ENCODE results near the gene ANKRD44.

Gene ANKRD44

GRCh38 chr2:197286805-197287595, 23.6 kb downstream of the ANKRD44 start:
- TF ChIP-seq, protein P1, sequence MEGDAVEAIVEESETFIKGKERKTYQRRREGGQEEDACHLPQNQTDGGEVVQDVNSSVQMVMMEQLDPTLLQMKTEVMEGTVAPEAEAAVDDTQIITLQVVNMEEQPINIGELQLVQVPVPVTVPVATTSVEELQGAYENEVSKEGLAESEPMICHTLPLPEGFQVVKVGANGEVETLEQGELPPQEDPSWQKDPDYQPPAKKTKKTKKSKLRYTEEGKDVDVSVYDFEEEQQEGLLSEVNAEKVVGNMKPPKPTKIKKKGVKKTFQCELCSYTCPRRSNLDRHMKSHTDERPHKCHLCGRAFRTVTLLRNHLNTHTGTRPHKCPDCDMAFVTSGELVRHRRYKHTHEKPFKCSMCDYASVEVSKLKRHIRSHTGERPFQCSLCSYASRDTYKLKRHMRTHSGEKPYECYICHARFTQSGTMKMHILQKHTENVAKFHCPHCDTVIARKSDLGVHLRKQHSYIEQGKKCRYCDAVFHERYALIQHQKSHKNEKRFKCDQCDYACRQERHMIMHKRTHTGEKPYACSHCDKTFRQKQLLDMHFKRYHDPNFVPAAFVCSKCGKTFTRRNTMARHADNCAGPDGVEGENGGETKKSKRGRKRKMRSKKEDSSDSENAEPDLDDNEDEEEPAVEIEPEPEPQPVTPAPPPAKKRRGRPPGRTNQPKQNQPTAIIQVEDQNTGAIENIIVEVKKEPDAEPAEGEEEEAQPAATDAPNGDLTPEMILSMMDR (IDR thresholded peaks at IDR 0.05; ENCODE audit: low read depth, low read length), result no peak
- no peak overlapping the region for H3K4me3 ChIP-seq (ENCODE audit: low read depth, low read length)

DNA sequence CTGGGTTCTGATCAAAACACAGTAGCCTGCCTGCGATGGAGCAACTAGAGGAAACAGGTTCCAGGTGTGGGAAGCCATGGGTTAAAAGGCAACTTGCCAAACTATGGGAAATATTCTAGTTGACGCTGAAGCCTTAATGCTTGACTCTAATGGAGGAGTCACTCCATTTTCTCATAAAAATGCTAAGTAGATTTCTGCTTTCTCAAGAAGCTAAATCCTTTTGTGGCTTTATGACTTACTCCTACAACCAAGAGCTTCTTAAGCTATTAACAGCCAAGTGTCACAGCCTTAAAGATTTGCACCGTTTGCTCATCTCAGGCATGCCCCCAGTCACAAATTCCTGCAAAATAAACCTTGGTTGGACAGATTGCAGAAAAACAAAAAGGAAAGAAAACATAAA, 25.2 kb downstream of the ANKRD44 start:
- TF ChIP-seq, protein P1 (IDR thresholded peaks at IDR 0.05; ENCODE audit: low read depth, low read length), result no peak
- H3K4me3 ChIP-seq (ENCODE audit: low read depth, low read length), result no peak overlapping the region

GRCh38 chr2:197284956-197285355, 25.6 kb downstream of the ANKRD44 start:
- TF ChIP-seq, protein P1 (IDR thresholded peaks at IDR 0.05; ENCODE audit: low read depth, low read length), result no peak
- H3K4me3 ChIP-seq (ENCODE audit: low read depth, low read length), result no peak overlapping the region

- H3K4me3 ChIP-seq (ENCODE audit: low read depth, low read length), result no peak overlapping the region
- TF ChIP-seq, protein P1 (IDR thresholded peaks at IDR 0.05; ENCODE audit: low read depth, low read length), result no peak
Measured at GRCh38 chr2:197281421-197281820, 29.2 kb downstream of the ANKRD44 start.

DNA sequence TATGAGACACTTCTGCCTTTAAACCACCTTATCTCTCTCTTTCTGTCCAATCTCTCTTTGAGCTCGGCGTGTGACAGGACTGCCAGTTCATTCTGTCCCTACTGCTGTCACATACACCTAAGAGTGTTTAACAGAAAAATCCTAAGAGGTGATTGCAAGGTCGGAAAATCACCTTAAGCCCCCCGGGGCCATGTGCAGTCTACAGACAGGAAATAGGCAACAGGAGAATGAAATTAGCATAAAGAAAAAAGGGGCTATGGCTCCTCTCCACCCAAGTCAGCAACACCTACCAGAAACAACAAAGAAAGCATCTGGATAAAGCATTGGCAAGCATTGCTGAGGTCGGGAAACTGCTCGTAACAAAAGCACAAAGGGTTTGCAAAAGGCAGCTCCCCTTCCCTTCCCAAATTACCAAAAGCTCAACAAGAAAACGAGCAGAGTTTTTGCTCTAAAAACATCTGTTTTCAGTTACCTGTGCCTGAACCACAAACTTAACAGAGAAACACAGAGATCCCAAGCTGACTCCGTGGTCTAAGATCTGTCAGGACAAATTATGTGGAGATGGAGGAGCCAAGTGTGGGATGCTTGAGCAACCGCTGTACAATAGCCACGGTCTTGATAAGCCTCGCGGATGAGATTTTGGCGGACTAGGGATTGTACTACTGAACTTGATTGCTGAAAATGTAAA, 30.4 kb downstream of the ANKRD44 start:
- TF ChIP-seq, protein P1 (IDR thresholded peaks at IDR 0.05; ENCODE audit: low read depth, low read length), result no peak
- H3K4me3 ChIP-seq (ENCODE audit: low read depth, low read length), result no peak overlapping the region

GRCh38 chr2:197278799-197279763, 31.5 kb downstream of the ANKRD44 start:
- no peak overlapping the region for H3K4me3 ChIP-seq (ENCODE audit: low read depth, low read length)

More at GRCh38 chr2:197278799-197279763, 31.5 kb downstream of the ANKRD44 start:
- TF ChIP-seq, protein P1 (IDR thresholded peaks at IDR 0.05; ENCODE audit: low read depth, low read length), result no peak
